A673 (cell line): Measurements from ENCODE around the gene NOC3L. TPM values are rescaled to one million over a fixed set of nuclear protein-coding genes. Genes with fewer than 3 reads are reported as not detected.

Source experiments
- BruUV-seq: library from RNA; stranded (reverse); fragments of 400-500 nt; replicated peaks from 2 replicates; lab custom pipeline; 2021; lab: Mats Ljungman, UMichigan
- CTCF ChIA-PET: fragments of 300-600 bp; sonication (Branson Sonifier 250); formaldehyde crosslinking; loops from one replicate; lab custom pipeline; 2022; ENCODE audit warnings: antibody characterized with exemption; lab: Charles Lee
- POLR2A ChIA-PET: fragments of 300-600 bp; sonication (Branson Sonifier 250); formaldehyde crosslinking; loops from one replicate; lab custom pipeline; 2022; ENCODE audit warnings: antibody characterized with exemption; ENCODE audit not compliant: low non-redundant PET; lab: Charles Lee
- DNase-seq: peaks from one replicate; pipeline ENCODE4 v3.0.0-alpha.2; 2015; ENCODE audit warnings: low spot score
- H3K27ac ChIP-seq: fragments of 200-600 bp; sonication (generic); 2 replicates; pipeline ENCODE4 v1.5.1; 2016; ENCODE audit warnings: mixed run types, low read depth, mild to moderate bottlenecking, mixed read lengths, antibody characterized with exemption, low read length; ENCODE audit not compliant: poor library complexity, severe bottlenecking
- H3K27me3 ChIP-seq: fragments of 200-600 bp; sonication (generic); replicated peaks from 2 replicates; pipeline ENCODE4 v1.6.1; 2017; ENCODE audit warnings: mixed run types, low read depth, mild to moderate bottlenecking, mixed read lengths, antibody characterized with exemption, low read length; ENCODE audit not compliant: insufficient read depth, poor library complexity
- H3K36me3 ChIP-seq: fragments of 200-600 bp; sonication (generic); 2 replicates; pipeline ENCODE4 v1.6.1; 2016; ENCODE audit warnings: mixed run types, mild to moderate bottlenecking, mixed read lengths, antibody characterized with exemption, low read length; ENCODE audit not compliant: insufficient read depth, poor library complexity, severe bottlenecking
- H3K4me1 ChIP-seq: fragments of 200-600 bp; sonication (generic); 2 replicates; pipeline ENCODE4 v1.6.1; 2017; ENCODE audit warnings: mixed run types, mild to moderate bottlenecking, mixed read lengths, antibody characterized with exemption, low read length; ENCODE audit not compliant: insufficient read depth, poor library complexity, severe bottlenecking
- H3K4me3 ChIP-seq: fragments of 200-600 bp; sonication (generic); 2 replicates; pipeline ENCODE4 v1.5.1; 2016; ENCODE audit warnings: low read depth, mixed run types, mild to moderate bottlenecking, mixed read lengths, low read length; ENCODE audit not compliant: poor library complexity, severe bottlenecking
- H3K9me3 ChIP-seq: fragments of 200-600 bp; sonication (generic); 2 replicates; pipeline ENCODE4 v1.6.1; 2016; ENCODE audit warnings: mixed run types, low read depth, mild to moderate bottlenecking, mixed read lengths, antibody characterized with exemption, low read length; ENCODE audit not compliant: poor library complexity, severe bottlenecking
- CTCF ChIP-seq: fragments of 300-800, 200-600 bp; sonication (generic); conservative IDR thresholded peaks from 2 replicates; pipeline ENCODE4 v1.5.1; 2017; ENCODE audit warnings: low read depth, mild to moderate bottlenecking, antibody characterized with exemption, low read length, moderate library complexity, mixed read lengths
- EZH2 ChIP-seq: fragments of 200-600 bp; sonication (generic); IDR thresholded peaks from 2 replicates; pipeline ENCODE4 v1.6.1; 2017; ENCODE audit warnings: borderline replicate concordance, low read depth, mild to moderate bottlenecking, mixed read lengths, antibody characterized with exemption, low read length; ENCODE audit not compliant: poor library complexity, severe bottlenecking
- intact Hi-C: fragments of 100-400 bp; cut with micrococcal nuclease; formaldehyde crosslinking; loops from one replicate; pipeline ENCODE4 v1.10.0; 2022; ENCODE audit not compliant: unreplicated experiment
- total RNA-seq: library from RNA; stranded (reverse); gene quantifications from 2 replicates; pipeline ENCODE4 v1.2.3, GENCODE V29; 2021

NOC3L gene
- total RNA-seq, 1 experiment from 2014 or later: 48.6 TPM

GRCh38 chr10:94357193-94357592, 5.5 kb downstream of the NOC3L start:
- ChIA-PET POLR2A (no interaction called here), CTCF (no interaction called here)
- H3K9me3 ChIP-seq: no peaks in the 10 kb centered on the region
- no peak for TF ChIP-seq CTCF
- no peak for TF ChIP-seq EZH2
- no peak overlapping the region for H3K27ac ChIP-seq
- no peak for DNase-seq
- no TSS peak for BruUV-seq
- H3K4me3 ChIP-seq: no peak overlapping the region
- peaks cover 51% of the 10 kb centered on the region for H3K36me3 ChIP-seq
- no peaks in the 10 kb centered on the region for H3K27me3 ChIP-seq
- intact Hi-C loops: loop anchor here (10.0 kb wide), 1 partner anchor 228 kb away; no protein-coding TSS in a partner anchor
- H3K4me1 ChIP-seq: peaks cover 11% of the 10 kb centered on the region

GRCh38 chr10:94355841-94356240, 6.9 kb downstream of the NOC3L start:
- Histone ChIP-seq H3K4me1 (peaks cover under 1% of the 10 kb centered on the region), H3K36me3 (peaks cover 59% of the 10 kb centered on the region)

DNA sequence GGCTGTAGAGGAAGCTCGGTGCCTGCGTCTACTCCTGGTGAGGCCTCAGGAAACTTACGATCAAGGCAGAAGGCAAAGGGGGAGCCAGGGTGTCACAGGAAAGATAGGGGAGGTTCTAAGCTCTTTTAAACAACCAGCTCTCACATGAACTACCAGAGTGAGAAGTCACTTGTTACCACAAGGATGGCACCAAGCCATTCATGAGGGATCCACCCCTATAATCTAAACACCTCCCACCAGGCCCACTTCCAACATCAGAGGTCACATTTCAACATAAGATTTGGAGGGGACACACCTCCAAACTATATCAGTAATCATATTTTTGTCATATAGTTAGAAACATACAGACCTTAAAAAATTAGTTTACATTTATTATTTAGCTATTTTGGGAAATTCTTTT, 9.4 kb downstream of the NOC3L start:
- ChIA-PET CTCF (no interaction called here), POLR2A (no interaction called here)
- DNase-seq: no peak
- H3K4me3 ChIP-seq: no peak overlapping the region
- no TSS peak for BruUV-seq
- peaks cover 64% of the 10 kb centered on the region for H3K36me3 ChIP-seq
- no peaks in the 10 kb centered on the region for H3K4me1 ChIP-seq
- no peaks in the 10 kb centered on the region for H3K9me3 ChIP-seq
- intact Hi-C loops: loop anchor here (10.0 kb wide), 1 partner anchor 231 kb away; no protein-coding TSS in a partner anchor
- H3K27ac ChIP-seq: no peak overlapping the region
- no peak for TF ChIP-seq CTCF
- no peak for TF ChIP-seq EZH2
- no peaks in the 10 kb centered on the region for H3K27me3 ChIP-seq

More at GRCh38 chr10:94355841-94356240, 6.9 kb downstream of the NOC3L start:
- TF ChIP-seq CTCF (no peak), EZH2 (no peak)
- DNase-seq: no peak
- Histone ChIP-seq H3K27me3 (no peaks in the 10 kb centered on the region), H3K4me3 (no peak overlapping the region), H3K9me3 (no peaks in the 10 kb centered on the region), H3K27ac (no peak overlapping the region)
- ChIA-PET POLR2A (no interaction called here), CTCF (interaction anchor here (0.6 kb wide), 1 partner anchor 302 kb away, joined by 3 read pairs; no protein-coding TSS in a partner anchor)
- intact Hi-C loops: loop anchor here (10.0 kb wide), 1 partner anchor 229 kb away; no protein-coding TSS in a partner anchor
- BruUV-seq: no TSS peak
